ENCODE measurements around the gene RAB5B.
"Not testable (repeated sequence)": the region's sequence is repeated elsewhere in the genome, so short reads cannot be mapped to it uniquely, and the experiment has no call there.

Gene RAB5B

DNA sequence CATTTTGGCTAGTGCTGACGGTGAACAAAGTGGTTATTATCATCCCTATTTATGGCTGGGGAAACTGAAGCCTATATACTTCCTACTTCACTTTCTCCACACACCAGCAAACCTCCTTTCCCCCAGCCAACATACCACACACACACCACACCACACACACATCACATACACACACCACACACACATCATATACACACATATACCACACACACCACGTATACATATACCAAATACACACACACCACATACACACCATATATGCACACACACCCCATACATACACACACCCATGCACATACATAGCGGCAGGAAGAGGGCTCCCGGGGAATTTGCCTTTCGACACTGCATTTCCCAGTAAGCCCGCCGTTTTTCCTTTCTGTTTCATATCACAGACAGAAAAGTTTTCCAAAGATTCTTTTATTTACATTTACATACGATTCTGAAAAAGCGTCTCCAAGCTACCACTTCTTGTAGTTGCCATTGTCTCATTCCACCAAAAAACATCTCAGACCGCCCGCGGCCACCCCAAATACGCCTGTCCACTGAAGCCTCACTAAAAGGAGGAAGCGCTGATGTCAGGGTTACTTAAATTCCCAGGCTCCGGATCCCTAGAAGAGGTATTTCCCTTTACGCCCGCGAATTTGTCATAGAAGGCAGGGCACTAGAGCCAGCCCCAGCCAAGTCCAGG, 823 bp upstream of the RAB5B start:
- Histone ChIP-seq H3K36me3 (no peaks in the 10 kb centered on the region), H3K27me3 (no peaks in the 10 kb centered on the region), H3K4me1 (no peaks in the 10 kb centered on the region), H3K4me3 (ENCODE audit: low read depth, low read length) (peak overlapping the region; percentile 71), H3K9me3 (no peaks in the 10 kb centered on the region)
- DNase-seq, result no peak
- no peak for TF ChIP-seq CTCF (IDR thresholded peaks at IDR 0.05; ENCODE audit: low read depth, low read length)

- Histone ChIP-seq H3K4me3 (ENCODE audit: low read depth, low read length) (peak overlapping the region; percentile 91), H3K36me3 (no peaks in the 10 kb centered on the region), H3K9me3 (no peaks in the 10 kb centered on the region), H3K4me1 (no peaks in the 10 kb centered on the region), H3K27me3 (no peaks in the 10 kb centered on the region)
- TF ChIP-seq CTCF (IDR thresholded peaks at IDR 0.05; ENCODE audit: low read depth, low read length), result no peak
- peak; percentile 39 for DNase-seq
These were observed 441 bp downstream of the RAB5B start for GRCh38 chr12:55974308-55974730.

- H3K4me3 ChIP-seq (ENCODE audit: low read depth, low read length), result no peak overlapping the region
- no peak for DNase-seq
- H3K9me3 ChIP-seq, result no peaks in the 10 kb centered on the region
- TF ChIP-seq CTCF (IDR thresholded peaks at IDR 0.05; ENCODE audit: low read depth, low read length), result no peak
- no peaks in the 10 kb centered on the region for H3K4me1 ChIP-seq
- H3K27me3 ChIP-seq, result no peaks in the 10 kb centered on the region
- H3K36me3 ChIP-seq, result no peaks in the 10 kb centered on the region
These were observed 4.5 kb downstream of the RAB5B start for GRCh38 chr12:55978393-55978792.

DNA sequence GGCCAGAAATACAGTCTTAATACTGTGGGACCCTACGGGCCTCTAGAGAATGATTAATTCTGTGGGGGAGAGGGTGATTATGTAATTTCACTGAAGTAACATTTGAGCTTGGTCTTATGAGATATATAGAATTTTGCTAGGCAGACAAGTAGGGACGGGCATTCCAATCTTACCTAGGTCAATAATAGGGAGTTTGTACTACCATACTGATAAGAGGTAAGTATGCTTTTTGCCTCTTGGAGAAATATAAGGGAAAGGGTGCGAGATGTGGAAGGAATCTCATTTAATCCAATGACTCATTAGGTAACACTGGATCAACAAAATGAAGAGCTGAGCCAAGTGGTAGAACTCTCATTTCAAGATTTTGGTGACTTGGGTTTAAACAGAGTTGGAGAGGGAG, 5.2 kb downstream of the RAB5B start:
- no peaks in the 10 kb centered on the region for H3K27me3 ChIP-seq
- TF ChIP-seq CTCF (IDR thresholded peaks at IDR 0.05; ENCODE audit: low read depth, low read length), result no peak
- no peak for DNase-seq
- no peaks in the 10 kb centered on the region for H3K4me1 ChIP-seq
- no peak overlapping the region for H3K4me3 ChIP-seq (ENCODE audit: low read depth, low read length)
- no peaks in the 10 kb centered on the region for H3K36me3 ChIP-seq
- no peaks in the 10 kb centered on the region for H3K9me3 ChIP-seq

DNA sequence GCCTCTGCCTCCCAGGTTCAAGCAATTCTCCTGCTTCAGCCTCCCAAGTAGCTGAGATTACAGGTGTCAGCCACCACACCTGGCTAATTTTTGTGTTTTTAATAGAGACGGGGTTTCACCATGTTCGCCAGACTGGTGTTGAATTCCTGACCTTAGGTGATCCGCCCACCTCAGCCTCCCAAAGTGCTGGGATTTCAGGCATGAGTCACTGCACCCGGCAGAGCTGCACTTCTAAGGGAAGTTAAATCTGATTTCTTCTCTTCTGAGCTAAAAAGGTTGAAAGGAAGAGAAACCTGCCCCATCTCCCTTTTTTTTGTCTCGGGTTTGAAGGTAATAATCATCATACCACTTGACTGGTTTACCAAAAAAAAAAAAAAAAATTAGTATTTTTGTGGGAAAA, 8.0 kb downstream of the RAB5B start:
- not testable (repeated sequence) for DNase-seq; H3K36me3 ChIP-seq; H3K4me3 ChIP-seq (ENCODE audit: low read depth, low read length); H3K4me1 ChIP-seq; H3K27me3 ChIP-seq; H3K9me3 ChIP-seq

GRCh38 chr12:55982319-55982936, 8.6 kb downstream of the RAB5B start:
- TF ChIP-seq CTCF (IDR thresholded peaks at IDR 0.05; ENCODE audit: low read depth, low read length), result no peak
- no peaks in the 10 kb centered on the region for H3K36me3 ChIP-seq
- H3K4me1 ChIP-seq, result no peaks in the 10 kb centered on the region
- no peak for DNase-seq
- no peaks in the 10 kb centered on the region for H3K27me3 ChIP-seq
- H3K4me3 ChIP-seq (ENCODE audit: low read depth, low read length), result no peak overlapping the region
- no peaks in the 10 kb centered on the region for H3K9me3 ChIP-seq
